Testis (tissue), 3 donors: ENCODE results near the gene A2M. TPM values are rescaled to one million over a fixed set of nuclear protein-coding genes. Genes with fewer than 3 reads are reported as not detected.

Experiments used
- DNase-seq: peaks from one replicate; pipeline ENCODE4 v3.0.0-alpha.2; 2019
- H3K27ac ChIP-seq, 2 donors: fragments of 200-600 bp; sonication (generic); one replicate each; pipeline ENCODE4 v1.5.1; 2019
- H3K27me3 ChIP-seq: fragments of 200-600 bp; sonication (generic); one replicate; pipeline ENCODE4 v1.5.1; 2019
- H3K36me3 ChIP-seq: fragments of 200-600 bp; sonication (generic); one replicate; pipeline ENCODE4 v1.5.1; 2017; ENCODE audit warnings: low read depth; ENCODE audit errors: missing control alignments
- H3K4me1 ChIP-seq: fragments of 200-600 bp; sonication (generic); one replicate; pipeline ENCODE4 v1.5.1; 2019
- H3K4me3 ChIP-seq, 2 donors: fragments of 200-600 bp; sonication (generic); one replicate each; pipeline ENCODE4 v1.5.1; 2017 to 2019
- H3K9me3 ChIP-seq: fragments of 200-600 bp; sonication (generic); one replicate; pipeline ENCODE4 v1.5.1; 2017
- CTCF ChIP-seq, 3 experiments: fragments of 450-650 bp in 2 of 3; fragments of 200-600 bp in 1 of 3; sonication (generic) in 1 of 3; IDR thresholded peaks; one replicate each; pipeline ENCODE4 v1.5.1; 2016 to 2019; ENCODE audit warnings: antibody characterized with exemption in 3 of 3, mild to moderate bottlenecking in 2 of 3, moderate library complexity in 1 of 3
- POLR2A ChIP-seq: fragments of 450-650 bp; IDR thresholded peaks from one replicate; pipeline ENCODE4 v1.6.1; 2017; ENCODE audit warnings: antibody characterized with exemption, mild to moderate bottlenecking, moderate library complexity
- WGBS, 2 donors: methylation state at CpG; one replicate each; pipeline ENCODE4 v1.1.5; 2018; 5-methylcytosine and 5-hydroxymethylcytosine counted together
- intact Hi-C: fragments of 100-400 bp; cut with DNase I; formaldehyde crosslinking; loops from one replicate; pipeline ENCODE4 v1.15.1; 2023; ENCODE audit warnings: low total_unique reads
- polyA plus RNA-seq: library from polyadenylated mRNA; stranded (reverse); fragments of 350-450 nt; fragmentation: Illumina TruSeq; extraction: RNeasy Lipid Tissue Mini Kit (QIAGEN cat#74804); gene quantifications from one replicate; pipeline ENCODE4 v1.2.3, GENCODE V29; 2014; ENCODE audit warnings: low read depth, low replicate concordance; ENCODE audit not compliant: insufficient read depth
- total RNA-seq, 2 donors: library from RNA; depleted of rRNA; stranded (reverse); fragments of >200 nt; gene quantifications; one replicate each; pipeline ENCODE4 v1.2.3, GENCODE V29; 2016

The A2M gene
- total and polyA plus RNA-seq, 3 donors from 2014 or later = 64.2 to 200 (median 151) TPM

GRCh38 chr12:9135903-9136310, 20.2 kb upstream of the A2M start:
- Histone ChIP-seq H3K36me3 (no peaks in the 10 kb centered on the region), H3K27me3 (no peaks in the 10 kb centered on the region), H3K4me1 (no peaks in the 10 kb centered on the region), H3K27ac (no peak overlapping the region), H3K4me3 (no peak overlapping the region), H3K9me3 (no peaks in the 10 kb centered on the region)
- DNase-seq = peak; percentile 71
- no peak for TF ChIP-seq CTCF (IDR thresholded peaks at IDR 0.05)
- WGBS, 2 donors = 50 to 56% methylated on average over 5 of the region's 5 CpGs
- intact Hi-C loops = no loop called here

- peak; percentile 24 for DNase-seq
- Histone ChIP-seq H3K27ac (no peak overlapping the region), H3K36me3 (no peaks in the 10 kb centered on the region), H3K9me3 (no peaks in the 10 kb centered on the region), H3K27me3 (no peaks in the 10 kb centered on the region), H3K4me3 (no peak overlapping the region), H3K4me1 (no peaks in the 10 kb centered on the region)
- 70 to 76% methylated on average over 16 of the region's 16 CpGs for WGBS, 2 donors
- intact Hi-C loops = no loop called here
- TF ChIP-seq CTCF (IDR thresholded peaks at IDR 0.05) = peak in 1 of 3 experiments; percentile 17
- TF ChIP-seq POLR2A = no peak
Measured at GRCh38 chr12:9134981-9135628, 19.4 kb upstream of the A2M start.

DNA sequence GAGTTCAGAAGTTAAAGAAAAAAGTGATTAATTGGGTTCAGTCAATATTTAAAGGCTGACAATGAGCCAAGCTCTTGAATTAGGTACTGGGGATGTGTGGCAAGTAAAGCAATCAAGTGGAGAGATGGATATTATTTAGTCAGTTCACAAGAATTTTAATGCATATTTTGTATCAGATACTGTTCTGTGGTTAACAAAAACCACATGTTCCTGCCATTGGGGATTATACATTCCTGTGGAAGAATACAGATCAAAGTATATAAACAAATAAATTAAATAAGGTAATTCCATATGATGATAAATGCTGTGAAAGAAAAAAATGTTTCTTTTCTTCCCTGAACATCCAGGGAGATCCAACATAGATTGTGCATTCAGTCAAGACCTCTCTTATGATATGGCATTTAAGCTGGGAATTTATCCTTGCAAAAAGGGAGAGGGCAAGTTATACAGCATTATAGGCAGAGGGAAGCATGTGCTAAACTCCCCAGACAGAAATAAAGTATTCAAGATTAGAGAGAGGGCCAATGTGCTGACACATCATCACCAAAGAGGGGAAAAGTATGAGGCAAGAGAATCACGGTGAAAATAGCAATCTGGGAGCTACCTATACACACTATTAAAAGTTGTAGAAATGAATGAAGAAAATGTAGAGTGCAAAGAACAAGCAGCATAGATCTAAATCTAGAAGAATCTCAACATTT, 17.6 kb upstream of the A2M start:
- no peak for TF ChIP-seq CTCF (IDR thresholded peaks at IDR 0.05)
- Histone ChIP-seq H3K27ac (no peak overlapping the region), H3K9me3 (no peaks in the 10 kb centered on the region), H3K36me3 (no peaks in the 10 kb centered on the region), H3K27me3 (no peaks in the 10 kb centered on the region), H3K4me1 (no peaks in the 10 kb centered on the region), H3K4me3 (no peak overlapping the region)
- intact Hi-C loops = no loop called here
- DNase-seq = no peak
- WGBS, 2 donors = 73 to 79% methylated on average over 1 of the region's 1 CpG

GRCh38 chr12:9132008-9132535, 16.4 kb upstream of the A2M start:
- Histone ChIP-seq H3K27me3 (no peaks in the 10 kb centered on the region), H3K4me1 (no peaks in the 10 kb centered on the region), H3K4me3 (no peak overlapping the region), H3K9me3 (no peaks in the 10 kb centered on the region), H3K36me3 (no peaks in the 10 kb centered on the region), H3K27ac (no peak overlapping the region)
- intact Hi-C loops = no loop called here
- no peak for DNase-seq
- WGBS, 2 donors = 46 to 67% methylated on average over 1 of the region's 1 CpG
- TF ChIP-seq CTCF (IDR thresholded peaks at IDR 0.05) = no peak
- no peak for TF ChIP-seq POLR2A
